Measurements from ENCODE around the gene LCN2. TPM values are rescaled to one million over a fixed set of nuclear protein-coding genes. Genes with fewer than 3 reads are reported as not detected.

Gene LCN2
- total and polyA plus RNA-seq, 9 of the 15 experiments (the other 6 are each of a cell fraction or from before 2014, with no cell fraction given), result 0.10 to 1.2 (median 0.44) TPM; not detected in 1

DNA sequence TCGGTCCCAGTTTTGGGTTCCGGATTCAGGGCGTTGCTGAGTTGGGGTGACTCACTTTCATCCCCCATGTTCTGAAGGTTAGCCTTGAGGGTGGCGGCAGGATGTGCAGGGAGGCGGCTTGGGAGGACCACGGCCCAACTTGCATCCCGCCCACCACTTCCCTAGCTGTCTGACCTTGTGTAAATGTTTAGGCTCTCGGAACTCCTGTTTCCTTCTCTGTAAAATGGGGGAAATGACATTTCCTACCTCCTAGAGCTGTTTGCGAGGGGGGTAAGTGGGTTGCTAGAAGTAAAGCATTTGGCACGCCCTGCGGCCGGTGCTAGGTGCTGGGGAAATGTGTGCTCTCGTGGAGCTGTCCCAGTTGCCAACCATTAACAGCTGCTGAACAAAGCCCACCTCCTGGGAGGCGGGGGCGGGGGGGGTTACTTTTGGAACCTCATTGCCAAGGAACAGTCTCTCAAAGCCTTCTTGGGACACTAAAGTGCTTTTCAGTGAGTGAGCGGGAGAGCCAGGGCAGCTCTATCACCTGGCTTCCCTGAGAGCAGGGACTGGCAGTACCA, 49.2 kb upstream of the LCN2 start (continued):
- TF ChIP-seq FOSL1 (tag; conservative IDR thresholded peaks at IDR 0.05) (peak; percentile 47; the same call in 1 of the 2 replicates), JUND (IDR thresholded peaks at IDR 0.05; ENCODE audit: borderline replicate concordance, low read depth, low read length) (peak; percentile 43; the same call in 1 of the 2 replicates), JUND (tag; IDR thresholded peaks at IDR 0.05; ENCODE audit: borderline replicate concordance, low read depth, low read length) (no peak)

GRCh38 chr9:128100581-128100980, 48.7 kb upstream of the LCN2 start:
- FAIRE-seq (no peak), DNase-seq (ENCODE audit: extremely low read depth in 1 of 4, low spot score in 3 of 4) (no peak), ATAC-seq (no peak)
- TF ChIP-seq POLR2AphosphoS2 (IDR thresholded peaks at IDR 0.05; ENCODE audit: low read length), result peak; percentile 35; the same call in 1 of the 2 replicates
- TF ChIP-seq PYGO2 (tag; IDR thresholded peaks at IDR 0.05), result no peak
- ChIA-PET POLR2A (interaction anchor here (0.9 to 1.9 kb wide), 3 partner anchors 10 to 22 kb away, joined by 3 to 8 read pairs (median 4); no protein-coding TSS in a partner anchor), CTCF (ENCODE audit: low intra/inter-chr PET ratio) (no interaction called here)
- in situ Hi-C loops (cut with MboI) (no loop called here), intact Hi-C loops (cut with micrococcal nuclease) (no loop called here)
- Histone ChIP-seq H3K4me3 (no peak overlapping the region), H3K9ac (ENCODE audit: insufficient read depth in 1 of 2, low read depth in 2 of 2, low read length in 2 of 2) (peak overlapping the region in 1 of 2 experiments; percentile 94; a peak in 2 of 4 replicates), H3K36me3 (ENCODE audit: control insufficient read depth, insufficient read depth, low read length) (peaks cover 85% of the 10 kb centered on the region), H3K4me1 (replicated peaks in 1 of 2; ENCODE audit: control insufficient read depth in 2 of 2, insufficient read depth in 2 of 2, low read length in 2 of 2) (peaks cover 52 to 68% of the 10 kb centered on the region in 2 experiments), H4K20me1 (replicated peaks; ENCODE audit: control insufficient read depth, insufficient read depth, low read length) (0 out of 2 replicates have a peak, but pooled peaks cover 10% of the 10 kb centered on the region), H3K79me2 (ENCODE audit: control insufficient read depth, insufficient read depth, low read length) (peaks cover 65% of the 10 kb centered on the region), H2AFZ (ENCODE audit: low read depth, low read length) (no peak overlapping the region), H3K9me3 (replicated peaks; ENCODE audit: control insufficient read depth, insufficient read depth, low read depth, low read length) (no peaks in the 10 kb centered on the region), H3K27ac (ENCODE audit: extremely low read depth, low read depth, low read length) (peak overlapping the region; percentile 21; the same call in 1 of the 3 replicates), H3K27me3 (ENCODE audit: control insufficient read depth in 2 of 2, insufficient read depth in 2 of 2, low read length in 2 of 2) (no peaks in the 10 kb centered on the region), H3K9me1 (ENCODE audit: control insufficient read depth, insufficient read depth, low read length) (no peaks in the 10 kb centered on the region), H3K4me2 (ENCODE audit: insufficient read depth, low read length) (no peak overlapping the region)
- no TSS peak for BruUV-seq (replicated peaks)
- 92% methylated on average over 9 of the region's 10 CpGs for WGBS (ENCODE audit: insufficient coverage, low coverage, missing lambda C conversion rate)
